DMS79 (cell line): Measurements from ENCODE around the gene WDR77.

Experiments
- DNase-seq: peaks from one replicate; lab custom pipeline; 2025; lab: John Stamatoyannopoulos, UW

Gene WDR77

DNA sequence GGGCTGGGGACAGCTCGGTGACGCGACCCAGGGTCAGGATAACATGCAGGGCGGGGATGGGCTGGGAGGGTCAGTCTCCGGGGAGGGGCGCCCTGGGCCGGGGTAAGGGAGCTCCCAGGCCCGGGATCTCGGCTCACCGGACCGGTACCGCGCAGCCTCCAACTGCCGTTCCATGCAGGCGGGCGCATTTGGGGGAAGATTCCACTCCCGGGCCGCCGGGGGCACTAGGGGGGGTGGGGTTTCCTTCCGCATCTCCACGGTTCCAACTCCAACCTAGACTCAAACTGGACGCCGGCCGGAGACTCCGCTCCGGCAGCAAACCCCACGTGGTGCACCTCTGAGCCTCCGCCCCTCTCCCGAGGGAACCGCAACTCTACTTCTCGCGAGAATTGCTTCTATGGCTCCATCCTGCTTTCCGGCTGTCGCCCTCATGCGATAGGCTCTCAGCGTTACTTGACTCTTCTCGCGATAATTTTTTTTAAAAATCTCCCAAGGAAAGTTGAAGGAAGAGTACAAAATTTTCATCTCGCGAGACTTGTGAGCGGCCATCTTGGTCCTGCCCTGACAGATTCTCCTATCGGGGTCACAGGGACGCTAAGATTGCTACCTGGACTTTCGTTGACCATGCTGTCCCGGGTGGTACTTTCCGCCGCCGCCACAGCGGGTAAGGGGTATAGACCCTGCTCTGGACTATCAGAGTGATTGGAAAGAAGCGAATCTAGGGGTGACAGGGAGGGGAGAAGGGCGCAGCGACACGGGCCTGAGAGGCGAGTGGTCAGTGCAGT, at the start of gene WDR77, which contains the start of gene ATP5PB:
Gene WDR77 (minus strand): TSS at position 339 of the 785 bp plus-strand sequence. CDS start 87 bp downstream, at position 252.
Gene ATP5PB (plus strand): TSS at position 547 of the 785 bp plus-strand sequence. CDS start 78 bp downstream, at position 625.
- peak; percentile 98 for DNase-seq

- DNase-seq, result no peak
Measured at GRCh38 chr1:111497592-111497991, 48.5 kb upstream of the WDR77 start.

DNA sequence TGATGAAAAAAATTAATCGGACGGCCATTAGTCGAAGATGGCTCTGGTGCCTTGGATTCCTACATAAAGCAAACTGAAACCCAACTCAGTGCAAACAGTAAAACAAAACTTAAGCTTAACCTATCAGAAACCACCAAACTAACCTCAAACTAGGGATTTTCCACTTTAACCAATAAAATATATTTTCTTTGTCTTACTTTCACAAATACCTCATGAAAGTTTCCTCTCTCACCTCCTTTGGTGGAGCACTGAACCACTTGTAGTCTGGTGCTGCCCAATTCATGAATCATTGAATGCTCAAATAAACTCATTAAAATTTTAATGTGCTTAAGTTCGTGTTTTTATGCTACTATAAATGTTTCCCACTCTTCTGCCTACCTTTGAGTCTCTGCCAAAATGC, 47.3 kb upstream of the WDR77 start:
- DNase-seq, result no peak

- no peak for DNase-seq
Measured at GRCh38 chr1:111491070-111491469, 42.0 kb upstream of the WDR77 start.

GRCh38 chr1:111490220-111490619, 41.2 kb upstream of the WDR77 start:
- DNase-seq, result no peak

DNA sequence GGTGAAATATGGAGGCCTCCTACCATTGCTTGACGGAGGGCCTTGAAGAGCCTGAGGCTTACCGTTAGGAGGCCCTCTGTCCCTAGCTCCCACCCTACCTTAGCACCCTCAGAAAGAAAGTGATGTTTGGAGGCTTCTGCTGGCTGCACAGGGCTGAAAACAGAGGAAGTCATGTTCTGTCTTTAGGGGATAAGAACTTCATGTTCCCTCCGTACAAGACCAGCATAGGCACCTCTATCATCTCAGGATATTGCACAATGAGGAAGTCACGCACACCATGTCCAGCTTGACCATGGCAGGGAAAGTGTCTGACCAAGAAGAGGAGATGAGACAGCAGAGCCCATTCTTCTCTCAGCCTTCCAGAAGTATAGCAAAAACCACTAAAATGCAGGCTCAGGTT, 40.5 kb upstream of the WDR77 start:
- no peak for DNase-seq

- no peak for DNase-seq
Measured at GRCh38 chr1:111488669-111489068, 39.6 kb upstream of the WDR77 start.

DNA sequence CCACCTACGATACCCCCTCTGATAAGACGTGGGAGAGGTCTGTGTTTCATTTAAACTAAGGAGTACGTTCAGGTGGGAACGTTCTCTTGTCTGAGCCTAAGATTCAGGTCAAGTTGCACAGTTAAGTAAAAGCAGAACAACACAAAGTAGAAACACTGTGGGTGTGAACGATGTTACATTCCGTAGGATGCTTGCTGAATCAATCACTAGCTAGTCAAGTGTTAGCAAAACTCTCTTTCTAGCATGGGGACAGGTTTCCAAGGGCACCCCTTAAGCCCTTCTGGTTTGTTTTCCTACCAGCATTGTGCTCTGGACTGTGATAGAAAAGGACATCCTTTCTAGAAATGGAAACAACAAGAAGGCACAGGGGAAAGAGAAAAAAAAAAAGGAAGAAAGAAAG, 38.1 kb upstream of the WDR77 start:
- no peak for DNase-seq

GRCh38 chr1:111486431-111486830, 37.4 kb upstream of the WDR77 start:
- DNase-seq, result no peak

DNA sequence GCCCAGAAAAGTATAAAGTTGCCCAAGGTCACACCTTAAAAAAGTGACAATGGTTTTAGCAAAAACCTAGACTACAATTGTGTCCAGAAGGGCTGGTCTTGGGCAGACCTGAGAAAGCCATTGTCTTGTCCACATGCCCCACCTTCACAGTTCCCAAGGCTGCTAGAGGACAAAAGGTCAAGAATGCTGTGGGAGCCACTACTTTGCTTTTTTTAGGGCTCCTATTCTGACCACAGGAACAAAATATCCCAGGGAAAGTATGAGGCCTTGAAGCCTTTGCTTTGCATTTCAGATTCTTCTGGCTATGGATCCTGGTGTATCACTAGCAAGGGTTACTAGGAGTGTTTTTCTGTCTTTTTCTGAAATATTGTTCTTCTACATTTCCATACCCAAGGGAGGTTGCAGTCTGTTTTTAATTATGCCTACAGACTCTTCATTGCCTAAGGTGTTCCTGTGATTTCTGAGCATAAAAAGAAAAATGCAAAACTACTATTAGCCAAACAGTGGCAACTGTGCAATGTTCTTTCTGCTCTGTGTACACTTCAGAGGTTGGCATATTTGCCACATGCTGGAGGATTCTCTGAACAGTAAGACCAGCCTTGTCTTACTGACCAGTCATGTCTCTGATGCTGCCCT, 35.5 kb upstream of the WDR77 start:
- DNase-seq, result no peak

DNA sequence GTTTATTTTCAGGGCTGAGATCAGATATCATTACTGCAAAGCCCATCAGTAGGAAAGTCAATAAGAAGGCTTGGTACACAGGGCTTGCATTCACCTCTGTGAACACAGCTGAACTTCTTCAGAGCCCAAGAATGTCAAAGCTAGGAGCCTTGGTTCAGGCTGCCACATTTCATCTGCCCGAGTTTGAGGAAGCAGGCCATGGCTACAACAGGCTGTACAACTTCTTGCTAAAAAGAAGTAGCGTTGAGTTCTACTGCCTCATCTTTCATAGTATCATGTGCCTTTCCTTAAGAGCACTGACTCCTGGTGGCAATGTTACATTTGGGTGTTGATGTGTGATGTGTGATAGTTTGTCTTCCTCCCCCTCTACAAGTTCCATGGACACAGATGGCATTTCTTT, 34.8 kb upstream of the WDR77 start:
- DNase-seq, result no peak

GRCh38 chr1:111483166-111483565, 34.1 kb upstream of the WDR77 start:
- DNase-seq, result no peak

GRCh38 chr1:111481387-111482221, 32.5 kb upstream of the WDR77 start:
- DNase-seq, result peak; percentile 30

DNA sequence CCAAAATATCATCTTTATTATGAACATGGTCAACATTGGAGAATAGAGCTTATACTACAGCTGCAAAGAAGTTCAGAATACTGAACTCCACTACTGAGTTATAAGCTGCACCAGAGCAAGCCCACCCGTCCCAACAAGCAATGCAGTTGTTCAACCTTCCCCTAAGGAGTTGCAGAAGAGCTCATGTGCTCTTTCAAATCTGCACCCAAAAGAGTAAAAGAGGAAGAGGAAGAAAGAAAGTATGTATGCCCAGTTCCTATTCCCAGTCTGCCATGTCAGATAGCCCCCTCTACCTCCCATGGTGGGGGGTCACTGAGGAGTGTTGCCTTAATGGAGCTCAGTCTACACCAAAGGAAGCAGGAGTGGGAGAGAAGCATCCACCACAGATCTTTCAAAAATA, 31.6 kb upstream of the WDR77 start:
- no peak for DNase-seq

- DNase-seq, result no peak
Measured at GRCh38 chr1:111476761-111477309, 27.8 kb upstream of the WDR77 start.

DNA sequence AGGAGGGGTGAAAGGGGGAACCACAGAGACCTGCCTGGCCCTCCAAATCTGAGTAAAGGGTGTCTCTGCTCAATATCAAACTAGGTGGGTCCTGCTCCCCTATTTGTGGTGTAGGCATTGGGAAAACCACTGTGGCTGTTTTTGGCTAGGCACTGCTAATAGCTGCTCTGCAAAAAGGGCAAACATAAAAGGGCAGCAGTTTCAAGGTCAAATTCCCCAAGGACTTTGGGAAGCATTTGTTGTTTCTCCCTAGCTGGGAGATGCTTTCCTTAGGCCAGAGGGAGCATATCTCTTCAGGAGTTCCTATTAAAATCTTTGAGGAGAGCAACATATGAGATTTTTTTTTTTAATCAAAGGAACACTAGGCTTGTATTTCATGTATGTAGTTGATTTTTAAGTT, 27.2 kb upstream of the WDR77 start:
- DNase-seq, result no peak

DNA sequence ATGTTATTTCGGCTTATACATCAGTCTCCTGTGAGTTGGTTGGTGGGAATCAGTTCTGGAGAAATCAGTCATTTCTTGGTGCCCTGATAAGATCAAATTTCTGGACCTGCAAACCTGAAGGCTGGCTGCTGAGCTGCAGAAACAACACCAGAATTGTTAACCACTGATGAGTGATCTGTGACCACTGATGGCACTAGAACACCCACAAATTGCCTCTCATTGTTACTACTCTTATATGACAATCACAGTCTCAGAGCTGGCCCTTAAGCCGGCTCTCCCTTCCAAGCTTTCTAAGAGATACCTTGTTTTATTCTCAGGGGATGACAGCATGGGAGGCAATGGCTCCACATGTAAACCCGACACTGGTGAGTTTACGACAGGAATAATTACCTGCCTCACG, 26.6 kb upstream of the WDR77 start:
- no peak for DNase-seq

DNA sequence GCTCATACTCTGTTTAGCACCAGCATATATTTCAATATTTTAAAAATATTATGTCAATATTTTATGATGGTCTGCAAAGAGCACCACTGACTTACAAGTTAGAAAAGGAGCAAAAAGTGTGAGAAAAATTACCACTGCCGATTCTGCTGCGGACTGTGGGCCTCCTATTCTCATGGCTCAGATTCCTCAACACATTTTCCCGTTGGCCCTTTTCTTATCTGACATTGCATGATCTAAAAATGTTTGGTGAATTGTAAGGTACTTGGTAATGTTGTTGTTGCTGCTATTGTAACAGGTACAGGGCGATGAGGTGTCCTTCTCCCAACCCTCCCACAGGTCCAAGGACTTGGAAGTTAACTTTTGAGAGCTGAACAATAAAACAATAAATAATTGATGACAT, 25.5 kb upstream of the WDR77 start:
- DNase-seq, result no peak

DNA sequence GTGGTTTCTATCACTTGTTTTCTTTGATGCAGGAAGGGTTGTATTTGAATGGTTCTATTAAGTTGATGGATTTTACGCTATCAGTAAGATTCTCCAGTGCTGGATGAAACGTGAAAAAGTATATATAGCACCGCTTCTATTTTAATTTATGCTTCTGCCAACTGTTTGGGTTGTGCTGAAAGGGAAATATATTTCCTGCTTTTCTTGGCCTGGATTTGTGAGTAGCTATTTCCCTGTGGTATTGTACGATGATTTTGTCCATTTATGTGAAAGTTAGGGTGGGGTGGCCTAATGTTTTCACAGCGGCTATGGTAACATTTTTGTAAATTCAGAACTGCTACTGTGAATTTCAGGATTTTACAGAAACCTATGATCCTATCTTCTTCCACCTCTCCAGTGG, 25.1 kb upstream of the WDR77 start:
- no peak for DNase-seq

DNA sequence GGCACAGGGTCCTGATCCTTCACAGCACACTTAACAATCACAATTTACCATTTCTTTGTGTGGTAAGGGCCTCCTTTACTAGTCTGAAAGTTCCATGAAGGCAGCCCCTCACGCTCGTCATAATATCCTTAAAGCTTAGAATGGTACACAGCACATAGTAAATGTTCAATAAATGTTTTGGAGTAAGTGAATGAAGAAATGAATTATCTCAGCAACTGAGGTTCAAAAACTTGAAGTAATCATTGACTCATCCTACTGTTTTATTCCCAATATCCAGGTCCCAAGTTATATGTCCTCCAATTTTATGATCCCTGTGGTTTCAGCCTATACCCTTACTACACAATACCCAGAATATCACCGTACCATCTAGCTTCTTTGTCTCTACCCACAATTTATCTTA, 22.5 kb upstream of the WDR77 start:
- no peak for DNase-seq

GRCh38 chr1:111471012-111471411, 22.0 kb upstream of the WDR77 start:
- DNase-seq, result no peak

DNA sequence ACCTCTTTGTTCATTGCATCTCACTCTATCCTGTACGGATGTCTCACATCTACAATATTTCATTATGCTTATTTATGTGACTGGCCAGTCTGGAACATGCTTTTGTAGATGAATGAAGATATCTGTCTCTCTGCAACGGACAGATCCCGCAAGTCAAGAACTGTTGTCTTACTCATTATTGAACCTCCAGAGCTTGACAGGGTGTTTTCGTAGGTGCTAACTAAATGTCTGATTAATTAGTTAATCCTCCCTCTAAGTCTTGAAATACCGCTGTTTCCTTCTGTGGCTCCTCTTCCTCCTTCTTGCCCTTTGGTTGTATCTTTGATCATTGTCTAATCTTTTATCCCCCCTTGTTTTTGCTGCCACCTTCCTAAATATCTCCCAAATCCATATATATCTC, 21.5 kb upstream of the WDR77 start:
- no peak for DNase-seq
